SK-N-SH (cell line): Measurements from ENCODE around the gene APOLD1. TPM values are rescaled to one million over a fixed set of nuclear protein-coding genes. Genes with fewer than 3 reads are reported as not detected.

ENCODE experiments used
- CTCF ChIA-PET: fragments of 300-600, 350-600 bp; formaldehyde crosslinking; extraction: SDS; loops from one replicate; lab custom pipeline; 2021; lab: Yijun Ruan, JAX
- POLR2A ChIA-PET: fragments of 350-600 bp; sonication (Branson Sonifier 250); formaldehyde crosslinking; extraction: SDS; loops from one replicate; lab custom pipeline; 2020; ENCODE audit warnings: antibody characterized with exemption, inconsistent platforms; lab: Yijun Ruan, JAX
- DNase-seq: peaks from one replicate; pipeline ENCODE4 v3.0.0; 2012
- H2AFZ ChIP-seq: fragments of 200-600 bp; sonication (generic); 2 replicates; pipeline ENCODE4 v1.8.1; 2016; ENCODE audit warnings: antibody characterized with exemption, mild to moderate bottlenecking, low read depth
- H3F3A ChIP-seq: fragments of 200-600 bp; sonication (generic); replicated peaks from 2 replicates; pipeline ENCODE3; 2016; ENCODE audit warnings: antibody characterized with exemption, mild to moderate bottlenecking; ENCODE audit not compliant: insufficient read depth
- H3K27ac ChIP-seq, 2 experiments: fragments of 200-500 bp in 1 of 2; fragments of 200-600 bp in 1 of 2; sonication (Bioruptor generic) in 1 of 2; sonication (generic), shearing (Covaris generic) in 1 of 2; 2 replicates each; pipeline versions ENCODE4 v1.5.1 to v1.6.1; 2014 to 2016; ENCODE audit warnings: low read depth in 2 of 2, inconsistent platforms in 1 of 2, low read length in 1 of 2, mild to moderate bottlenecking in 1 of 2, mixed read lengths in 1 of 2
- H3K27me3 ChIP-seq: fragments of 200-600 bp; sonication (generic), shearing (Covaris generic); 2 replicates; pipeline ENCODE4 v1.6.1; 2016; ENCODE audit warnings: mixed run types; ENCODE audit not compliant: insufficient read depth
- H3K36me3 ChIP-seq, 2 experiments: fragments of 200-500 bp in 1 of 2; fragments of 200-600 bp in 1 of 2; sonication (Bioruptor generic) in 1 of 2; sonication (generic) in 1 of 2; replicated peaks in 1 of 2; 2 replicates each; pipeline versions ENCODE3 to v1.5.1; 2014 to 2016; ENCODE audit warnings: low read length in 1 of 2, mild to moderate bottlenecking in 1 of 2; ENCODE audit not compliant: insufficient read depth in 2 of 2, control insufficient read depth in 1 of 2
- H3K4me1 ChIP-seq, 2 experiments: fragments of 200-500 bp in 1 of 2; fragments of 200-600 bp in 1 of 2; sonication (Bioruptor generic) in 1 of 2; sonication (generic), shearing (Covaris generic) in 1 of 2; 2 replicates each; pipeline versions ENCODE4 v1.5.1 to v1.6.1; 2014 to 2016; ENCODE audit warnings: low read depth in 1 of 2, low read length in 1 of 2, mixed run types in 1 of 2; ENCODE audit not compliant: insufficient read depth in 2 of 2, control insufficient read depth in 1 of 2
- H3K4me2 ChIP-seq: fragments of 200-600 bp; sonication (generic), shearing (Covaris generic); 2 replicates; pipeline ENCODE4 v1.6.1; 2017; ENCODE audit warnings: mixed run types
- H3K4me3 ChIP-seq, 2 experiments: fragments of 200-500 bp in 1 of 2; fragments of 200-600 bp in 1 of 2; sonication (Bioruptor generic) in 1 of 2; sonication (generic), shearing (Covaris generic) in 1 of 2; 2 replicates each; pipeline versions ENCODE4 v1.5.1 to v1.8.1; 2014 to 2016; ENCODE audit warnings: low read depth in 2 of 2, inconsistent platforms in 1 of 2, low read length in 1 of 2, mild to moderate bottlenecking in 1 of 2, mixed read lengths in 1 of 2, moderate library complexity in 1 of 2
- H3K79me2 ChIP-seq: fragments of 200-600 bp; sonication (generic); 2 replicates; pipeline ENCODE4 v1.8.1; 2017; ENCODE audit warnings: mild to moderate bottlenecking; ENCODE audit not compliant: insufficient read depth
- H3K9ac ChIP-seq: fragments of 200-600 bp; sonication (generic); 2 replicates; pipeline ENCODE4 v1.6.1; 2017; ENCODE audit warnings: mixed run types
- H3K9me2 ChIP-seq: fragments of 200-600 bp; sonication (generic); 2 replicates; pipeline ENCODE4 v1.6.1; 2017; ENCODE audit warnings: mixed run types
- H3K9me3 ChIP-seq: fragments of 200-600 bp; sonication (generic); 2 replicates; pipeline ENCODE4 v1.6.1; 2017; ENCODE audit warnings: mixed run types, mild to moderate bottlenecking, moderate library complexity
- H4K20me1 ChIP-seq: fragments of 200-600 bp; sonication (generic); 2 replicates; pipeline ENCODE4 v1.6.1; 2017; ENCODE audit warnings: mild to moderate bottlenecking, mixed run types; ENCODE audit not compliant: insufficient read depth
- CHD2 ChIP-seq: fragments of 150-350 bp; IDR thresholded peaks from 2 replicates; pipeline ENCODE4 v1.6.1; 2018; ENCODE audit warnings: low read length; ENCODE audit not compliant: partially characterized antibody
- CTCF ChIP-seq: fragments of 200-600 bp; sonication (generic); IDR thresholded peaks from 2 replicates; pipeline ENCODE4 v1.6.1; 2017; ENCODE audit warnings: antibody characterized with exemption, mild to moderate bottlenecking, moderate library complexity
- EZH2phosphoT487 ChIP-seq: fragments of 200-600 bp; sonication (generic); IDR thresholded peaks from 2 replicates; pipeline ENCODE4 v1.6.1; 2017; ENCODE audit warnings: low read depth, mixed run types, mild to moderate bottlenecking, antibody characterized with exemption, moderate library complexity, borderline replicate concordance
- FOXM1 ChIP-seq: IDR thresholded peaks from 2 replicates; pipeline ENCODE4 v1.4.0; 2012; ENCODE audit warnings: low read depth, mild to moderate bottlenecking
- GABPA ChIP-seq: IDR thresholded peaks from 2 replicates; pipeline ENCODE4 v1.4.0; 2012; ENCODE audit warnings: low read depth, mild to moderate bottlenecking
- IRF3 ChIP-seq: fragments of 150-350 bp; IDR thresholded peaks from 2 replicates; pipeline ENCODE4 v1.6.1; 2016; ENCODE audit warnings: mild to moderate bottlenecking, low read depth, low read length
- MEF2A ChIP-seq: IDR thresholded peaks from 2 replicates; pipeline ENCODE4 v1.4.0; 2012; ENCODE audit warnings: low read depth, borderline replicate concordance
- MXI1 ChIP-seq: IDR thresholded peaks from 2 replicates; pipeline ENCODE4 v1.6.1; 2012; ENCODE audit warnings: mild to moderate bottlenecking, low read depth, low read length, improper control_type of control experiment
- NRF1 ChIP-seq: IDR thresholded peaks from 2 replicates; pipeline ENCODE4 v1.6.1; 2012; ENCODE audit warnings: low read depth, mild to moderate bottlenecking, low read length
- RFX5 ChIP-seq: IDR thresholded peaks from 2 replicates; pipeline ENCODE4 v1.6.1; 2012; ENCODE audit warnings: mild to moderate bottlenecking, improper control_type of control experiment, low read length
- USF2 ChIP-seq: fragments of 150-350 bp; IDR thresholded peaks from 2 replicates; pipeline ENCODE4 v1.6.1; 2017; ENCODE audit warnings: antibody characterized with exemption, low read length, low read depth, borderline replicate concordance
- ZBTB33 ChIP-seq: IDR thresholded peaks from 2 replicates; pipeline ENCODE4 v1.4.0; 2012; ENCODE audit warnings: low read depth, borderline replicate concordance
- WGBS: methylation state at CpG from one replicate; pipeline ENCODE4 v1.1.6; 2017; ENCODE audit warnings: low lambda C conversion rate; 5-methylcytosine and 5-hydroxymethylcytosine counted together
- polyA plus RNA-seq, 3 experiments: library from polyadenylated mRNA; depleted of rRNA; stranded (reverse); fragments of >200 nt; gene quantifications; 2 replicates each; pipeline ENCODE4 v1.2.3, GENCODE V29; 2012
- TF ChIP-seq, protein P1 (sequence below): IDR thresholded peaks from 2 replicates; pipeline ENCODE4 v1.4.0; 2012; ENCODE audit warnings: low read depth

The APOLD1 gene
- polyA plus RNA-seq, 1 of the 3 experiments (the other 2 are of a cell fraction), result 1.7 TPM

DNA sequence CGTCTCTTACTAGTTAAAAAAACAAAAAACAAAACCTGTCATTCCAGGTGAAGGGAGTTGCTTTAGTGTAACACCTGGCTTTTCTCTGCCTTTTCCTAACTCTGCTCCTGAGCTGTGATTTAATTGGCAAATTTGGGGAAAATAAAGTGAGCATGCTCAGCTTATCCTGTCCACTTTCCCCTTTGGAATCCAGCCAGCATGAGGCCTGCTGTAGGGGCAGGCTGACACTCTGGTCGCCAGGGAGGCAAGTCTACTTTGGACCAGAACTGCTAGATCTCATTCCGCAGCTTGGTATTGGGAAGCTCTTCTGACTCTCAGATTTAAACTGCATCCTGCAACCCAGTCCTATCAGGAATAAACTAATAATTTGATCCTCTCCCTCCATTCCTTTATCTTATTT, 38.2 kb upstream of the APOLD1 start:
- no peak overlapping the region for H3K4me3 ChIP-seq
- no peaks in the 10 kb centered on the region for H3K27me3 ChIP-seq
- peaks cover 4 to 10% of the 10 kb centered on the region in 2 experiments; a peak in 2 of 4 replicates for H3K4me1 ChIP-seq
- H3K9me3 ChIP-seq, result no peaks in the 10 kb centered on the region
- no peaks in the 10 kb centered on the region for H4K20me1 ChIP-seq
- no peak for DNase-seq
- no peak overlapping the region for H3K4me2 ChIP-seq
- no peak overlapping the region for H3K9ac ChIP-seq
- CTCF ChIA-PET, result interaction anchor here (5.2 kb wide), 1 partner anchor 10 kb away, joined by 39 read pairs; no protein-coding TSS in a partner anchor
- TF ChIP-seq ZBTB33 (no peak), MXI1 (no peak), FOXM1 (no peak), NRF1 (no peak), CTCF (no peak), IRF3 (no peak), CHD2 (no peak), GABPA (no peak), EZH2phosphoT487 (no peak), MEF2A (no peak), RFX5 (no peak), USF2 (no peak)
- TF ChIP-seq, protein P1, sequence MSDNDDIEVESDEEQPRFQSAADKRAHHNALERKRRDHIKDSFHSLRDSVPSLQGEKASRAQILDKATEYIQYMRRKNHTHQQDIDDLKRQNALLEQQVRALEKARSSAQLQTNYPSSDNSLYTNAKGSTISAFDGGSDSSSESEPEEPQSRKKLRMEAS, result no peak
- TF ChIP-seq, all 33 proteins: peak for 0
- Histone ChIP-seq H3K36me3 (no peaks in the 10 kb centered on the region), H2AFZ (no peak overlapping the region), H3K79me2 (peaks cover 5% of the 10 kb centered on the region; the same call in 1 of the 2 replicates), H3F3A (no peaks in the 10 kb centered on the region), H3K9me2 (no peaks in the 10 kb centered on the region), H3K27ac (no peak overlapping the region)
- 91% methylated on average over 3 of the region's 3 CpGs for WGBS
- POLR2A ChIA-PET, result no interaction called here
